GM18526 (cell line): ENCODE measurements around the gene VEZT.

Experiments used
- POLR2A ChIP-seq: IDR thresholded peaks from 3 replicates; pipeline ENCODE4 v1.6.1; 2011; ENCODE audit not compliant: insufficient read length; ENCODE audit errors: extremely low read depth

The VEZT gene

GRCh38 chr12:95207407-95207806, 10.2 kb upstream of the VEZT start:
- TF ChIP-seq POLR2A = no peak

- no peak for TF ChIP-seq POLR2A
Measured at GRCh38 chr12:95208678-95209077, 8.9 kb upstream of the VEZT start.

GRCh38 chr12:95212586-95212985, 5.0 kb upstream of the VEZT start:
- no peak for TF ChIP-seq POLR2A

GRCh38 chr12:95213119-95213518, 4.5 kb upstream of the VEZT start:
- TF ChIP-seq POLR2A = no peak

- TF ChIP-seq POLR2A = no peak
Measured at GRCh38 chr12:95213928-95214327, 3.7 kb upstream of the VEZT start.

- TF ChIP-seq POLR2A = no peak
Measured at GRCh38 chr12:95214466-95214865, 3.1 kb upstream of the VEZT start.

GRCh38 chr12:95215949-95216348, 1.7 kb upstream of the VEZT start:
- no peak for TF ChIP-seq POLR2A

- TF ChIP-seq POLR2A = no peak
Measured at GRCh38 chr12:95216711-95217376, 763 bp upstream of the VEZT start.

GRCh38 chr12:95218150-95219133, 835 bp downstream of the VEZT start:
- no peak for TF ChIP-seq POLR2A

GRCh38 chr12:95220190-95220589, 2.6 kb downstream of the VEZT start:
- no peak for TF ChIP-seq POLR2A

GRCh38 chr12:95220726-95221125, 3.1 kb downstream of the VEZT start:
- no peak for TF ChIP-seq POLR2A

GRCh38 chr12:95224202-95225170, 6.9 kb downstream of the VEZT start:
- TF ChIP-seq POLR2A = no peak

GRCh38 chr12:95225645-95226212, 8.1 kb downstream of the VEZT start:
- no peak for TF ChIP-seq POLR2A

- TF ChIP-seq POLR2A = no peak
Measured at GRCh38 chr12:95227818-95228356, 10.3 kb downstream of the VEZT start.
